H1 (cell line): ENCODE results near the gene SOCS6. TPM values are rescaled to one million over a fixed set of nuclear protein-coding genes. Genes with fewer than 3 reads are reported as not detected.

Source experiments
- ATF3 ChIP-seq: IDR thresholded peaks from 2 replicates; pipeline ENCODE4 v1.6.1; 2011; ENCODE audit warnings: low read depth, mild to moderate bottlenecking, low read length; ENCODE audit not compliant: insufficient read depth
- CHD7 ChIP-seq: fragments of 300-600 bp; sonication (generic); IDR thresholded peaks from 2 replicates; pipeline ENCODE4 v1.7.1; 2012; ENCODE audit warnings: low read length, moderate library complexity, mild to moderate bottlenecking, inconsistent platforms; ENCODE audit not compliant: insufficient replicate concordance
- polyA plus RNA-seq, 7 experiments: library from polyadenylated mRNA; depleted of rRNA in 3 of 7; stranded (reverse) in 5 of 7; unstranded in 2 of 7; fragments of >200 nt in 5 of 7; fragments of 200-250 nt in 2 of 7; gene quantifications; 1 replicate in 5 of 7; 2 replicates in 1 of 7; 4 replicates in 1 of 7; pipeline versions ENCODE4 v1.2.1 to v1.2.3, GENCODE V29; 2011 to 2013; ENCODE audit warnings: missing spikeins in 2 of 7, mixed read lengths in 2 of 7
- total RNA-seq: library from RNA; stranded (reverse); fragmentation: NEBNext Ultra II Directional; extraction: Animal tissue kit (Norgen Biotek cat#: 25700); gene quantifications from 2 replicates; pipeline ENCODE4 v1.2.1, GENCODE V29; 2021

SOCS6 gene
- total and polyA plus RNA-seq, 2 of the 8 experiments (the other 6 are each of a cell fraction or from before 2014, with no cell fraction given), result 9.1 to 22.9 TPM

- TF ChIP-seq CHD7 (no peak), ATF3 (no peak)
Observed at GRCh38 chr18:70334728-70335329, 46.0 kb downstream of the SOCS6 start (continued).
